HUDEP-2 (cell line): ENCODE data around the gene P3H4.
"Not testable (repeated sequence)": the region's sequence is repeated elsewhere in the genome, so short reads cannot be mapped to it uniquely, and the experiment has no call there.

Experiments
- DNase-seq, 76 experiments: peaks; one replicate each; lab custom pipeline; 2025; ENCODE audit not compliant: unreplicated experiment in 76 of 76; lab: John Stamatoyannopoulos, UW

P3H4 gene

GRCh38 chr17:41811549-41812380 lies at the start of gene P3H4:
TSS of gene P3H4 (minus strand) at chr17:41811949. CDS start at chr17:41811915, 34 bp downstream.
- DNase-seq = peak in 65 of 76 experiments; percentile 9 to 82 (median 55)

GRCh38 chr17:41860254-41860931 lies 48.6 kb upstream of the P3H4 start:
- DNase-seq = no peak

GRCh38 chr17:41851382-41851781 lies 39.6 kb upstream of the P3H4 start:
- DNase-seq = not testable (repeated sequence)

GRCh38 chr17:41849251-41849990 lies 37.7 kb upstream of the P3H4 start:
- DNase-seq = no peak

- DNase-seq = no peak
Observed at GRCh38 chr17:41848788-41849187, 37.0 kb upstream of the P3H4 start.

GRCh38 chr17:41844971-41845370 lies 33.2 kb upstream of the P3H4 start:
- no peak for DNase-seq

GRCh38 chr17:41840781-41841180 lies 29.0 kb upstream of the P3H4 start:
- DNase-seq = not testable (repeated sequence)

- not testable (repeated sequence) for DNase-seq
Observed at GRCh38 chr17:41839448-41839847, 27.7 kb upstream of the P3H4 start.

- DNase-seq = no peak
Observed at GRCh38 chr17:41837761-41838538, 26.2 kb upstream of the P3H4 start, which contains the start of gene KLHL10. TSS of gene KLHL10 (plus strand) at chr17:41837825. CDS start at chr17:41837933, 108 bp downstream.

- DNase-seq = no peak
Observed at GRCh38 chr17:41836550-41837196, 24.9 kb upstream of the P3H4 start.

GRCh38 chr17:41835800-41836549 lies 24.2 kb upstream of the P3H4 start, which contains the start of gene NT5C3B:
TSS of gene NT5C3B (minus strand) at chr17:41836232. CDS start at chr17:41836193, 39 bp downstream.
- peak in 4 of 76 experiments; percentile 8 to 15 (median 13) for DNase-seq

GRCh38 chr17:41835214-41835799 lies 23.6 kb upstream of the P3H4 start:
- DNase-seq = no peak

- DNase-seq = not testable (repeated sequence)
Observed at GRCh38 chr17:41829961-41830360, 18.2 kb upstream of the P3H4 start.

GRCh38 chr17:41825175-41825845 lies 13.6 kb upstream of the P3H4 start:
- DNase-seq = no peak

GRCh38 chr17:41824086-41824485 lies 12.3 kb upstream of the P3H4 start:
- DNase-seq = no peak

- no peak for DNase-seq
Observed at GRCh38 chr17:41823580-41823979, 11.8 kb upstream of the P3H4 start.

- DNase-seq = no peak
Observed at GRCh38 chr17:41823141-41823524, 11.4 kb upstream of the P3H4 start.
